GM06990 (cell line): ENCODE data around the gene PBX1.

Experiments
- DNase-seq: peaks from one replicate; pipeline ENCODE4 v3.0.0-alpha.2; 2011; ENCODE audit not compliant: insufficient read length; ENCODE audit errors: extremely low read depth
- H3K27me3 ChIP-seq: replicated peaks from 2 replicates; pipeline ENCODE4 v1.6.0; 2011; ENCODE audit warnings: low read length; ENCODE audit not compliant: control insufficient read depth, insufficient read depth
- H3K36me3 ChIP-seq: 2 replicates; pipeline ENCODE4 v1.5.1; 2011; ENCODE audit warnings: low read length; ENCODE audit not compliant: control insufficient read depth, insufficient read depth
- H3K4me3 ChIP-seq: replicated peaks from 2 replicates; pipeline ENCODE4 v1.5.1; 2011; ENCODE audit warnings: low read depth, mild to moderate bottlenecking, control low read depth, low read length
- CTCF ChIP-seq: IDR thresholded peaks from 2 replicates; pipeline ENCODE4 v1.5.1; 2011; ENCODE audit warnings: low read length, control low read depth, mild to moderate bottlenecking, inconsistent platforms; ENCODE audit not compliant: insufficient read depth, poor library complexity, severe bottlenecking

PBX1 gene

GRCh38 chr1:164760569-164760968 is 201.6 kb downstream of the PBX1 start:
- no peak for TF ChIP-seq CTCF
- Histone ChIP-seq H3K27me3 (no peaks in the 10 kb centered on the region), H3K36me3 (no peaks in the 10 kb centered on the region), H3K4me3 (no peak overlapping the region)
- DNase-seq, result no peak

- DNase-seq, result no peak
- Histone ChIP-seq H3K36me3 (no peaks in the 10 kb centered on the region), H3K4me3 (no peak overlapping the region), H3K27me3 (no peaks in the 10 kb centered on the region)
- TF ChIP-seq CTCF, result no peak
Observed at GRCh38 chr1:164761009-164761408, 202.0 kb downstream of the PBX1 start.

- Histone ChIP-seq H3K27me3 (no peaks in the 10 kb centered on the region), H3K36me3 (no peaks in the 10 kb centered on the region), H3K4me3 (no peak overlapping the region)
- TF ChIP-seq CTCF, result no peak
- DNase-seq, result no peak
Observed at GRCh38 chr1:164763098-164763497, 204.1 kb downstream of the PBX1 start.

- Histone ChIP-seq H3K4me3 (no peak overlapping the region), H3K36me3 (no peaks in the 10 kb centered on the region), H3K27me3 (no peaks in the 10 kb centered on the region)
- DNase-seq, result no peak
- TF ChIP-seq CTCF, result no peak
Observed at GRCh38 chr1:164764333-164764732, 205.3 kb downstream of the PBX1 start.

- DNase-seq, result no peak
- no peaks in the 10 kb centered on the region for H3K36me3 ChIP-seq
- no peaks in the 10 kb centered on the region for H3K27me3 ChIP-seq
- H3K4me3 ChIP-seq, result no peak overlapping the region
- TF ChIP-seq CTCF, result no peak
Observed at GRCh38 chr1:164765557-164765956, 206.6 kb downstream of the PBX1 start.

- no peaks in the 10 kb centered on the region for H3K36me3 ChIP-seq
- no peaks in the 10 kb centered on the region for H3K27me3 ChIP-seq
- no peak for TF ChIP-seq CTCF
- no peak overlapping the region for H3K4me3 ChIP-seq
- no peak for DNase-seq
Observed at GRCh38 chr1:164765992-164766720, 207.2 kb downstream of the PBX1 start.
